ELR (cell line): ENCODE results near the gene LUC7L2.
A peak's percentile ranks its signal among the peaks of the same experiment; 100 is the strongest.
"Not testable (repeated sequence)": the region's sequence is repeated elsewhere in the genome, so short reads cannot be mapped to it uniquely, and the experiment has no call there.

Source experiments
- DNase-seq: peaks from one replicate; pipeline ENCODE4 v3.0.0-alpha.2; 2015; ENCODE audit warnings: low read depth

Gene LUC7L2, protein sequence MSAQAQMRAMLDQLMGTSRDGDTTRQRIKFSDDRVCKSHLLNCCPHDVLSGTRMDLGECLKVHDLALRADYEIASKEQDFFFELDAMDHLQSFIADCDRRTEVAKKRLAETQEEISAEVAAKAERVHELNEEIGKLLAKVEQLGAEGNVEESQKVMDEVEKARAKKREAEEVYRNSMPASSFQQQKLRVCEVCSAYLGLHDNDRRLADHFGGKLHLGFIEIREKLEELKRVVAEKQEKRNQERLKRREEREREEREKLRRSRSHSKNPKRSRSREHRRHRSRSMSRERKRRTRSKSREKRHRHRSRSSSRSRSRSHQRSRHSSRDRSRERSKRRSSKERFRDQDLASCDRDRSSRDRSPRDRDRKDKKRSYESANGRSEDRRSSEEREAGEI

GRCh38 chr7:139359366-139360209, at the start of gene LUC7L2:
Gene LUC7L2, plus strand, starts transcription at chr7:139359894. Its CDS starts 368 bp downstream, at chr7:139360262.
- DNase-seq = peak; percentile 98

- DNase-seq = no peak
Observed at GRCh38 chr7:139317939-139318505, 41.7 kb upstream of the LUC7L2 start.

GRCh38 chr7:139321071-139321745, 38.5 kb upstream of the LUC7L2 start:
- DNase-seq = peak; percentile 55

GRCh38 chr7:139324709-139325108, 35.0 kb upstream of the LUC7L2 start:
- DNase-seq = not testable (repeated sequence)

GRCh38 chr7:139328375-139328774, 31.3 kb upstream of the LUC7L2 start:
- peak; percentile 85 for DNase-seq

DNA sequence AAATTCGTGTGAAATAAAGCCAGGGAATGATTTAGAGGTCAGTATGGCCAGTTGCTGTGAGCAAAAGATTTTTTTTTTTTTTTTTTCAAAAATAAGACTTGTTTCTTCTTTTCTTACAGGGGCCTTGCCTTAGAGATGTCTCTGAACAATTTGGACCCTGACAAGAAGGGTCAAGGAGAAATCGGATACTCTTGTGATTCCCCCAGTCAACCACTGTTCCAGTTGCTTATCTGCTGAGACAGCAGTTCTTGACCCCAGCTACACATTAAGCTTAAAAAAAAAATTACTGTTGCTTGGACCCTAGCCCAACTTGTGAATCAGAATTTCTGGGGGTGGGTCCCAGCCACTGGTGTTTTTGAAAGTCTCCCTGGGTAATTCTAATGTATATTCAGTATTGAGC, 30.6 kb upstream of the LUC7L2 start:
- no peak for DNase-seq

DNA sequence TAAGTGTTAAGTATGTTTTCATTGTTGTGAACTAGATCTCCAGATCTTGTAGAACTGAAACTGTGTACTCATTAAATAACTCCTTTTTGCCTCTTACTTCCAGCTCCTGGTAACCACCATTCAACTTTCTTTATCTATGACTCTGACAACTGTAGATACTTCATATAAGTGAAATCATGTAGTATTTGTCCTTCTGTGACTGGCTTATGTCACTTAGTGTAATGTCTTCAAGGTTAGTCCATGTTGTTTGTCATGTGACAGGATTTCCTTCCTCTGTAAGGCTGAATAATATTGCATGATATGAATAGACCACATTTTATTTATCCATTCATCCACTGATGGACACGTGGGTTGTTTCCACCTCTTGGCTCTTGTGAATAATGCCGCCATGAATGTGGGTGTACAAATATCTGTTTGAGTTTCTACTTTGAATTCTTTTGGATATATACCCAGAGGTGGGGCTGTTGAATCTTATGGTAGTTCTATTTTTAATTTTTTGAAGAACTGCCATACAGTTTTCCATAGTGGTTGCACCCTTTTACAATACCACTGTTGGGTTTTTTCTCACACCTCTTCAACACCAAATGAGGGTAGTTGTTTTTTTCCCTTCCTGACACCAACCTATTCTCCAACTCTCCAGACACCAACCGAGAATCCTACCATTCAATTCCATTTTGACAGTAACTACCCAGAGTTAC, 29.2 kb upstream of the LUC7L2 start:
- no peak for DNase-seq

- DNase-seq = no peak
Observed at GRCh38 chr7:139332697-139333359, 26.9 kb upstream of the LUC7L2 start.

DNA sequence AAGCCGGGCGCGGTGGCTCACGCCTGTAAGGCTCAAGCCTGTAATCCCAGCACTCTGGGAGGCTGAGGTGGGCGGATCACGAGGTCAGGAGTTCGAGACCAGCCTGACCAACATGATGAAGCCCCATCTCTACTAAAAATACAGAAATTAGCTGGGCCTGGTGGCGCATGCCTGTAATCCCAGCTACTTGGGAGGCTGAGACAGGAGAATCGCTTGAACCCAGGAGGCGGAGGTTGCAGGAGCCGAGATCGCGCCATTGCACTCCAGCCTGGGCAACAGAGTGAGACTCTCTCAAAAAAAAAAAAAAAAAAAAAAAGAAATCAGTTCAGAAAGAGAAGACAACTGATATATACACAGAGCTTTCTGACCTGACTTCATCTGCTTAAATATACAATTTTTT, 26.3 kb upstream of the LUC7L2 start:
- not testable (repeated sequence) for DNase-seq

DNA sequence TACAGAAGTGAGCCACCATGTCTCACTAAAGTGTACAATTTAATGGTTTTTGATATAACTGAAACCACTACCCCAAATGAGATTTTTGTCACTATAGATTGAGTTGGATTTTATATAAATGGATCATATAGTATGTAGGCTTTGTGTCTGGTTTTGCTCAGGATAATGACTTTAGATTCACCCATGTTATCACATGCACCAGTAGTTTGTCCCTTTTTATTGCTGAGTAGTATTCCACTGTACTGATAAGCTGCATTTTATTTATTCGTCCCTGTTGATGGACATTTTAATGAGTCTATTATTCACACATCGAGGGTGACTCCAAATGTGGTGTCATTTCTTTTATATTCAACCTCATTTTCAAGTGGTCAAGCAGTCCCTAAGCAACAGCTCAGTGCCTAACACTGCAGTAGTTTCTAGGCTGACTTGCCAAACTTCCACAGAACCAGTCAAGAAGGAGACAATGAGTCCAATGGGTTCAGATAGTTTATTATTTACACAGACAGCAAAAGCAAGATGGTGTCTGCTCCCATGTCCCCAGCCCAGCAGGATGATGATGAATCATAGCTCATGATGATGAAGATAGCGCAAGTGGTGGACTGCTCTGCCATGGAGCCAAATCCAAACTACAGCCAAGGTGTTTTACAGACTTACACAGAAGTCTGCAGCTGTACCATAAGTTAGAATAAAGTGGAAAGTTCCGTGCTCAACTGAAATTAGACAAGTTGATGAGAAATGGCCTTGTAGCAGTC, 25.1 kb upstream of the LUC7L2 start:
- peak; percentile 6 for DNase-seq

DNA sequence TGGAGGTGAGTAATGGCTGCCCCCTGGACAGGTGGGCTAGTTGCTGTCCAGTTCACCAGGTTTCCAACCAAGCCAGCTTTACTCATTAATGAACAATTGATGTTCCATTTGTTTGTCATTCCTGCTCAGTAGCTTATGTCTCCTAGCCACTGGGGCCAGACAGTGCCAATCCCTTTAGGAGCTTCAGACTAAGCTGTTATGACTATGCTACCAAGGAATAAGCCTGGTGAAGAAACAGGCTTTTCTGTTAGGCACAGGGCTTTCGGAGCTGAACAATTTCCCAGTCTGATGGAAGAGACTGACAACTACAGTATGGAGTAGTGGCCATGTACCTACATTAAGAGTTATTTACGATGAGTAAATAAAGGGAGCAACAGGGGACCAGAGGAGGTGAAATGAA, 20.7 kb upstream of the LUC7L2 start:
- no peak for DNase-seq

DNA sequence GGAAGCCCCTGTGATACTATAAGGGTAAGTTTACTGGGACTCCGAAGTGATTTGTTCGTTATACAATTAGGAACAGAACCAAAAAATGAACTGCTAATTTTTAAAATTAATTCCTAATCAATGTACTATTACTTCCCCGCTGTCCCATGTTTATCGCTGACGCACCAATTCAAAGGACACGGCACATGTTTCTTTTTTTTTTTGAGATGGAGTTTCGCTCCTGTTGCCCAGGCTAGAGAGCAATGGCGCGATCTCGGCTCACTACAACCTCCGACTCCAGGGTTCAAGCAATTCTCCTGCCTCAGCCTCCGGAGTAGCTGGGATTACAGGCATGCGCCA, 20.0 kb upstream of the LUC7L2 start:
- no peak for DNase-seq

GRCh38 chr7:139340037-139340807, 19.5 kb upstream of the LUC7L2 start:
- peak; percentile 98 for DNase-seq

GRCh38 chr7:139340808-139341057, 19.0 kb upstream of the LUC7L2 start:
- DNase-seq = no peak

DNA sequence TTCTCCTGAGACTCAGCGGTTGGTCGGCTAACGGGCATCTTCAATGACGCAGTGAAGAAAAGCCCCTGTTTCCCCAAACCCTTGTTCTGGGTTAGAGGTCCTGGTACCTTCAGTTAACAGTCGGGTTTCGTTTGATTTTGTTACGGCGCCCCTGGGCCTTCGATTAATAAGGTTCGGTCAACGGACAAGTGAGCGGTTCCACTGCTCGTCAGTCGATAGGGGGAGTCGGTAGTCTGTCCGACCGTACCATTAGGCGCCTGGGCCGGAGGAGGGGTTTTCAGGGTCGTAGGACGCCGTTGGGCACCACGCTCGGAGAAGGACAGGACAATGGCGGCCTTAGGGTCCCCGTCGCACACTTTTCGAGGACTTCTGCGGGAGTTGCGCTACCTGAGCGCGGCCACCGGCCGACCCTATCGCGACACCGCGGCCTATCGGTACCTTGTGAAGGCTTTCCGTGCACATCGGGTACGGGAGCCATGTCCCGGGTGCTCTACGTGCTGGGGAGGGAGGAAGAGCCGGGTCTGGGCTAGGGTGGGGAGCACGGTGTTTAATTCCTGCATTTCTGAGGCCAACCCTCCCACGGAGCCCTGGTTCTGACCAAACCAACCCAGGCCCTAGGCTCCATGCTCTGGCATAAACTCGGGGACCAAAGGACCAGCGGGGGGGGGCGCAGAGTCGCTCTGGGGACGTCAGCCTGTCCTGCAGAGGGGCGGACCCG, 18.5 kb upstream of the LUC7L2 start, which contains the start of gene FMC1:
FMC1 (plus strand) TSS at position 280 of the 718 bp plus-strand sequence; CDS start at position 328, 48 bp downstream.
- peak; percentile 93 for DNase-seq

DNA sequence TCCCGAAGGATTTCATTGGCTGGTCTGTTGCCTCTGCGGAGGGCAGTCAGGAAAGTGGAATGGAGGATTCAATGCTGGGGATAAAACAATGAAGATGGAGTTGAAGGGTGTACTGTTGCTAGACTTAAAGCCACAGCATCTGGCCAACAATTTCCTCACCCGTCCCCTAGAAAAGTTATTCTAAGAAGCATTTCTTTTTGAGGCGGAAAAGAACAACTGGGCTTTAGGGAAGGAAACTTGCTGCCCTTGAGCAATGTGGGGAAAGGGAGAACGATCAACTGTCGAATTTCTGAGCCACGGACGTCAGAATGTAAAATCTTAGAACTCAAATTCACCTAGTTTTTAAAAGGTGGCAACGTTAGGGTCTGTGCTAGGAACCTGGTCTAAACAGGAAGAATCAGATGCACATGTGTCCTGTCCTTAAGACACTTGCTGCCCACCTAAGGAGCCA, 17.9 kb upstream of the LUC7L2 start:
- no peak for DNase-seq

- no peak for DNase-seq
Observed at GRCh38 chr7:139345042-139345441, 14.7 kb upstream of the LUC7L2 start.

- DNase-seq = no peak
Observed at GRCh38 chr7:139351027-139351426, 8.7 kb upstream of the LUC7L2 start.

- no peak for DNase-seq
Observed at GRCh38 chr7:139354729-139355128, 5.0 kb upstream of the LUC7L2 start.
